Thoracic aorta (tissue), 2 donors: Measurements from ENCODE around the gene PPP6C. TPM values are rescaled to one million over a fixed set of nuclear protein-coding genes. Genes with fewer than 3 reads are reported as not detected.
"Not testable (repeated sequence)": the region's sequence is repeated elsewhere in the genome, so short reads cannot be mapped to it uniquely, and the experiment has no call there.

Experiments
- ATAC-seq: fragments of 150-250 bp; one replicate; pipeline ENCODE4 v1.8.0; 2017; ENCODE audit warnings: low read depth; ENCODE audit not compliant: insufficient number of reproducible peaks, low FRiP score
- DNase-seq: peaks from one replicate; pipeline ENCODE4 v3.0.0-alpha.2; 2020; ENCODE audit warnings: low spot score
- H3K27ac ChIP-seq, 2 donors: fragments of 200-600 bp; sonication (generic); 1 replicate in 1 of 2; 2 replicates in 1 of 2; pipeline ENCODE4 v1.5.1; 2016; ENCODE audit warnings: mild to moderate bottlenecking in 2 of 2, moderate library complexity in 2 of 2
- H3K27me3 ChIP-seq: fragments of 200-600 bp; sonication (generic); replicated peaks from 2 replicates; pipeline ENCODE4 v1.6.0; 2016; ENCODE audit warnings: mild to moderate bottlenecking; ENCODE audit not compliant: insufficient read depth
- H3K36me3 ChIP-seq: fragments of 200-600 bp; sonication (generic); one replicate; pipeline ENCODE4 v1.5.1; 2016
- H3K4me1 ChIP-seq, 2 donors: fragments of 200-600 bp; sonication (generic); 1 replicate in 1 of 2; 2 replicates in 1 of 2; pipeline versions ENCODE4 v1.5.1 to v1.6.0; 2016; ENCODE audit warnings: low read depth in 2 of 2, mild to moderate bottlenecking in 1 of 2; ENCODE audit not compliant: control insufficient read depth in 1 of 2
- H3K4me3 ChIP-seq: fragments of 200-600 bp; sonication (generic); 2 replicates; pipeline ENCODE4 v1.5.1; 2016; ENCODE audit warnings: mild to moderate bottlenecking
- H3K9me3 ChIP-seq: fragments of 200-600 bp; sonication (generic); 2 replicates; pipeline ENCODE4 v1.5.1; 2016
- CTCF ChIP-seq: fragments of 200-600 bp; sonication (generic); IDR thresholded peaks from one replicate; pipeline ENCODE4 v1.5.1; 2019; ENCODE audit warnings: antibody characterized with exemption
- total RNA-seq, 2 donors: library from RNA; depleted of rRNA; stranded (reverse); fragments of >200 nt; gene quantifications; one replicate each; pipeline versions ENCODE4 v1.1.0 to v1.2.3, GENCODE V29; 2016

Gene PPP6C
- total RNA-seq, 2 donors from 2014 or later: 33.9 to 34.9 TPM

- Histone ChIP-seq H3K27me3 (no peaks in the 10 kb centered on the region), H3K27ac (no peak overlapping the region), H3K4me3 (no peak overlapping the region), H3K36me3 (peaks cover 7% of the 10 kb centered on the region), H3K9me3 (no peaks in the 10 kb centered on the region), H3K4me1 (peaks cover 5 to 8% of the 10 kb centered on the region in 2 donors)
- no peak for ATAC-seq
- TF ChIP-seq CTCF: no peak
- DNase-seq: no peak
Measured at GRCh38 chr9:125202846-125203618, 13.4 kb upstream of the PPP6C start.

- Histone ChIP-seq H3K9me3 (no peaks in the 10 kb centered on the region), H3K36me3 (peaks cover 7% of the 10 kb centered on the region), H3K4me3 (peak within 1 kb of the TSS; percentile 99), H3K4me1 (peaks cover 5 to 8% of the 10 kb centered on the region in 2 donors), H3K27ac (peak within 1 kb of the TSS; percentile 95 to 97), H3K27me3 (no peaks in the 10 kb centered on the region)
- DNase-seq: peak; percentile 61
- peak; percentile 91 for ATAC-seq
- no peak for TF ChIP-seq CTCF
Measured at GRCh38 chr9:125200216-125201047, 10.8 kb upstream of the PPP6C start, which contains the start of gene RABEPK. Gene RABEPK, plus strand, starts transcription at chr9:125200542. Its CDS starts 2,472 bp downstream, at chr9:125203014.

GRCh38 chr9:125195591-125195990 is 6.0 kb upstream of the PPP6C start:
- H3K4me1 ChIP-seq, H3K9me3 ChIP-seq, H3K4me3 ChIP-seq, H3K27ac ChIP-seq, H3K27me3 ChIP-seq, ATAC-seq, H3K36me3 ChIP-seq, DNase-seq: not testable (repeated sequence)

- not testable (repeated sequence) for H3K36me3 ChIP-seq, H3K27ac ChIP-seq, H3K27me3 ChIP-seq, H3K4me3 ChIP-seq, ATAC-seq, H3K9me3 ChIP-seq, DNase-seq
- H3K4me1 ChIP-seq: peaks cover 11% of the 10 kb centered on the region in 2 donors
Measured at GRCh38 chr9:125194466-125194865, 4.9 kb upstream of the PPP6C start.

GRCh38 chr9:125190361-125190801 is 778 bp upstream of the PPP6C start:
- H3K4me1 ChIP-seq: peaks cover 39 to 43% of the 10 kb centered on the region in 2 donors
- H3K4me3 ChIP-seq: peak overlapping the region; percentile 88
- DNase-seq (no peak), ATAC-seq (no peak)
- no peak for TF ChIP-seq CTCF
- no peaks in the 10 kb centered on the region for H3K27me3 ChIP-seq
- peak overlapping the region; percentile 94 to 99 for H3K27ac ChIP-seq
- no peaks in the 10 kb centered on the region for H3K9me3 ChIP-seq
- no peaks in the 10 kb centered on the region for H3K36me3 ChIP-seq

- no peak for TF ChIP-seq CTCF
- Histone ChIP-seq H3K9me3 (no peaks in the 10 kb centered on the region), H3K27ac (peak overlapping the region; percentile 94 to 99), H3K27me3 (no peaks in the 10 kb centered on the region), H3K4me3 (peak overlapping the region; percentile 88), H3K4me1 (peaks cover 50 to 57% of the 10 kb centered on the region in 2 donors), H3K36me3 (no peaks in the 10 kb centered on the region)
- ATAC-seq (no peak), DNase-seq (no peak)
Measured at GRCh38 chr9:125189011-125189360, 617 bp downstream of the PPP6C start.
